ENCODE data around the gene CABLES2. TPM values are rescaled to one million over a fixed set of nuclear protein-coding genes. Genes with fewer than 3 reads are reported as not detected.

The CABLES2 gene, protein sequence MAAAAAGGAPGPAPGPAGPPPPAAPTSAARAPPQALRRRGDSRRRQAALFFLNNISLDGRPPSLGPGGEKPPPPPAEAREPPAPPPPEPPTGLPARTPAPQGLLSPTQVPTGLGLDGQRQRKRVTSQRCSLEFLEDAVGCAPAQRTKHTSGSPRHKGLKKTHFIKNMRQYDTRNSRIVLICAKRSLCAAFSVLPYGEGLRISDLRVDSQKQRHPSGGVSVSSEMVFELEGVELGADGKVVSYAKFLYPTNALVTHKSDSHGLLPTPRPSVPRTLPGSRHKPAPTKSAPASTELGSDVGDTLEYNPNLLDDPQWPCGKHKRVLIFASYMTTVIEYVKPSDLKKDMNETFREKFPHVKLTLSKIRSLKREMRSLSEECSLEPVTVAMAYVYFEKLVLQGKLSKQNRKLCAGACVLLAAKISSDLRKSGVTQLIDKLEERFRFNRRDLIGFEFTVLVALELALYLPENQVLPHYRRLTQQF
- total RNA-seq (2014; rRNA removed; shearing (Covaris generic)) (3.0 and 7.3 TPM in 2 replicates), polyA plus RNA-seq (2016; fragmentation: Nextera tagmentation; extraction: Ambion mirVana) (0.66 and 0.82 TPM in 2 replicates)

DNA sequence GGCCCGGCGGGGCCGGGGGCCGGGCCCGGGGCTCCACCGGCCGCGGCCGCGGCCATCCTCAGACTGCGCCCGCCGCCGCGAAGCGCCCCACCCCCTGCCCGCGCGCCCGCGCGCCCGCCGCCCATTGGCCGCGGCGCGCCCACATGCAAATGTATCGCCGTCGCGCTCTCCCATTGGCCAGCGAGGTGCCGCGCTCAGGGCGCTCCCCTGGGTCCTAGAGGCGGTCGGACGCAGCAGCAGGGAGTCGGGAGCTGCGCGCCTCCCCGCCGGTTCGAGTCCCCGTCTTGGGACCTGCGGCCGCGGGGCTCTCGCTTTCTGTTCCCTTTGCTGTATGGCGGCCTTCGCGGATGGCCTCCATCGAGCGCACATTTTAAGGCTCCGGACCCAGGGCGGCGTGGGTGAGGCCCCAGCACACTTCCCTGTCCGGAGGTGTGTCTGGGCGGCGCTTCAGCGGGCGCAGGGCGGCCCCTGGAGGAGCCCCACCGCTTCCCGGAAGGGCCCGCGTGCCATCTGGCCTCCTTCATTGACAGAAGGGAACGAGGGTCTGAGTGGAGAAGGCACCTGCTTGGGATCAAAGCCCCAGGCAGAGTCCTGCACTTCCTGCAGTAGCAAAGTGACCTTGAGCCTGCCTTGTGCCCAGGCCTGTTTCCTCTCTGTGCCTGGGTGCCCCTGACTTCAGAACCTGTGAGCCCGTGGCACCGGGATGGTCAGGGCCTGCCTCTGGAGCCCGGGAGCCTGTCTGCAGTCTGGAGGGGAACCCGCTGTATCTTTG is at the start of gene CABLES2:
Gene CABLES2, minus strand, starts transcription at position 65 of the 772 bp plus-strand sequence. Its CDS starts 9 bp downstream, at position 56.
- 6 to 9% methylated on average over 47 to 63 of the region's 73 CpGs for WGBS, 2 experiments (ENCODE audit: low coverage in 1 of 2, low lambda C conversion rate in 2 of 2, missing lambda C conversion rate in 2 of 2)
- no peak within 1 kb of the TSS for H3K27ac ChIP-seq

DNA sequence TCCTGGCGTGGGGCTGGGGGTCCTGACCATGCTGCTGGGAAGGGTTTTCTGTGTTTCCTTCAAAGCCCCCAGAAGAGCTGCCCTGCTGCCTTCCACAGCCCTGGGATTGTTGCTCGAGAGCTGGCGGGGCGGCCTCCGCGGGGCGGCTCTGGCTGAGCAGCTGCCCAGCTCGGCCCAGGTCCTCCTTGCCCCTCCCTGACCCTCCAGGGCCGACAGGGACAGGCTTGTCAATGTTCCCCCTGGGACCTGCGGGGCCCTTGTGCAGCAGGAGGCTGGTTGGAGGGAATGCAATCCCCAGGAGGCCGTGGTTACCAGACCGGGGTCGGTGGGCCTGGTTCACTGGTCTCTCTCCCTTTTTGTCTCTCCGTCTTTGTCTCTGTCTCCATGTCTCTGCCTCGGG is 48.8 kb upstream of the CABLES2 start:
- Histone ChIP-seq H3K4me3 (no peak overlapping the region), H4K20me1 (ENCODE audit: insufficient read depth) (no peaks in the 10 kb centered on the region), H3K9ac (no peak overlapping the region), H3K36me3 (ENCODE audit: low read depth) (no peaks in the 10 kb centered on the region), H2AFZ (no peak overlapping the region), H3K27me3 (replicated peaks; ENCODE audit: insufficient read depth) (peaks cover 24% of the 10 kb centered on the region), H3K4me1 (ENCODE audit: insufficient read depth) (no peaks in the 10 kb centered on the region), H3K79me2 (ENCODE audit: insufficient read depth) (no peaks in the 10 kb centered on the region), H3K9me2 (ENCODE audit: insufficient read depth) (no peaks in the 10 kb centered on the region), H3K27ac (no peak overlapping the region), H3F3A (ENCODE audit: insufficient read depth) (no peaks in the 10 kb centered on the region), H3K4me2 (ENCODE audit: unreplicated experiment) (no peak overlapping the region), H3K9me3 (ENCODE audit: low read depth) (no peaks in the 10 kb centered on the region)
- in situ Hi-C loops (cut with MboI): no loop called here
- no peak for TF ChIP-seq EZH2 (IDR thresholded peaks at IDR 0.05; ENCODE audit: insufficient read depth, poor library complexity, severe bottlenecking)
- no peak for TF ChIP-seq EZH2phosphoT487 (IDR thresholded peaks at IDR 0.05; ENCODE audit: insufficient read depth, low read depth)
- no peak for DNase-seq
- WGBS, 2 experiments (ENCODE audit: low coverage in 1 of 2, low lambda C conversion rate in 2 of 2, missing lambda C conversion rate in 2 of 2): 42 to 49% methylated on average over 15 of the region's 15 CpGs

More for the DNA sequence above, at the start of gene CABLES2:
- no peaks in the 10 kb centered on the region for H3F3A ChIP-seq (ENCODE audit: insufficient read depth)
- TF ChIP-seq EZH2phosphoT487 (IDR thresholded peaks at IDR 0.05; ENCODE audit: insufficient read depth, low read depth): no peak
- TF ChIP-seq EZH2 (IDR thresholded peaks at IDR 0.05; ENCODE audit: insufficient read depth, poor library complexity, severe bottlenecking): no peak
- H4K20me1 ChIP-seq (ENCODE audit: insufficient read depth): no peaks in the 10 kb centered on the region
- H3K27me3 ChIP-seq (replicated peaks; ENCODE audit: insufficient read depth): no peaks in the 10 kb centered on the region
- H3K4me2 ChIP-seq (ENCODE audit: unreplicated experiment): peak within 1 kb of the TSS; percentile 53
- H3K36me3 ChIP-seq (ENCODE audit: low read depth): no peaks in the 10 kb centered on the region
- H3K4me3 ChIP-seq: peak within 1 kb of the TSS; percentile 79
- in situ Hi-C loops (cut with MboI): no loop called here
- H3K9me3 ChIP-seq (ENCODE audit: low read depth): no peaks in the 10 kb centered on the region
- H3K9me2 ChIP-seq (ENCODE audit: insufficient read depth): no peaks in the 10 kb centered on the region
- no peaks in the 10 kb centered on the region for H3K79me2 ChIP-seq (ENCODE audit: insufficient read depth)
- DNase-seq: peak; percentile 98
- H2AFZ ChIP-seq: peak within 1 kb of the TSS; percentile 88
- peak within 1 kb of the TSS; percentile 77 for H3K9ac ChIP-seq
- no peaks in the 10 kb centered on the region for H3K4me1 ChIP-seq (ENCODE audit: insufficient read depth)

DNA sequence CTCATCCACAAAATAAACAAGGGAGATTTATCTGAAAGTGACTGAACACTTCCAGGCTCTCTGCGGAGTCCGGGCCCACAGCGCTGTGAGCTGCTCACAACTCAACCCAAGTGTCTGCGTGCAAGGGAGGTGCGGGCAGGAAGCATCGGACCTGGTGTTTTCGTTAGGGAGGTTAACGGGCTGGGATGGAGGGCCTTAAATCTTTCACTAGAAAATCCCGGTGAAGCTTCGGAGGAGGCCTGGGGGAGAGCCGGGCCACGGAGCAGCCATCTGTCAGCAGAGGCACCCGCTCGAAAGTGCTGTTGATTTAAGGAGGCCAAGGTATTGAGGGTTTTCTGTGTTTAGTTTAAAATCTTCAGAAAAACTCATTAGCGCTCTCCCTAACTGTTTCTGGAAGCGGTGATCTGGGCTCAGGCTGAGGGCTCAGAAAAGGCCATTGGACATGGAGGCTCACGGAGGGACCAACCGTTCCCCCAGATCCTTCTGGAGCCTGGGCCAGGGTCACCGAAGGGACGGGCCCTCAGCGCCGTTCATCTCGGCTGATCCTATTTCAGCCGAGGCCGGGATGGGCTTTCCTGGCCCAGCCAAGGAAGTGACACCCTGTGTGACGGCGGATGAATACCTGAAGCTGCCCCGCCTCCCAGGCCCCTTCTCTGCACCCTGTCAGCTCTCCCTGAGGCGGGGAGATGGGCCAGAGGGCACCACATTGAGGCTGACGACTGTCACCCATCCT is 48.0 kb upstream of the CABLES2 start:
- Histone ChIP-seq H3K9ac (no peak overlapping the region), H3K27ac (no peak overlapping the region), H3K9me3 (ENCODE audit: low read depth) (no peaks in the 10 kb centered on the region), H3K79me2 (ENCODE audit: insufficient read depth) (no peaks in the 10 kb centered on the region), H3K9me2 (ENCODE audit: insufficient read depth) (no peaks in the 10 kb centered on the region), H3F3A (ENCODE audit: insufficient read depth) (no peaks in the 10 kb centered on the region), H4K20me1 (ENCODE audit: insufficient read depth) (no peaks in the 10 kb centered on the region), H3K27me3 (replicated peaks; ENCODE audit: insufficient read depth) (peaks cover 24% of the 10 kb centered on the region), H3K4me1 (ENCODE audit: insufficient read depth) (no peaks in the 10 kb centered on the region), H3K4me3 (no peak overlapping the region), H3K4me2 (ENCODE audit: unreplicated experiment) (no peak overlapping the region), H3K36me3 (ENCODE audit: low read depth) (no peaks in the 10 kb centered on the region), H2AFZ (no peak overlapping the region)
- DNase-seq: no peak
- in situ Hi-C loops (cut with MboI): no loop called here
- 36 to 40% methylated on average over 30 of the region's 30 CpGs for WGBS, 2 experiments (ENCODE audit: low coverage in 1 of 2, low lambda C conversion rate in 2 of 2, missing lambda C conversion rate in 2 of 2)
- TF ChIP-seq EZH2phosphoT487 (IDR thresholded peaks at IDR 0.05; ENCODE audit: insufficient read depth, low read depth) (no peak), EZH2 (IDR thresholded peaks at IDR 0.05; ENCODE audit: insufficient read depth, poor library complexity, severe bottlenecking) (no peak)

Data from GM23248 (cell line).